GM23338 (cell line): ENCODE data around the gene GGN.

ENCODE experiments used
- CREB1 ChIP-seq: fragments of 250-450 bp; sonication (Bioruptor Pico); IDR thresholded peaks from 2 replicates; pipeline ENCODE4 v1.5.0; 2020; ENCODE audit warnings: low read depth, mild to moderate bottlenecking, moderate library complexity
- CTCF ChIP-seq, 2 experiments: fragments of 200-600 bp in 1 of 2; sonication (generic) in 1 of 2; conservative IDR thresholded peaks; 2 replicates each; pipeline versions ENCODE4 v1.5.1 to v1.6.1; 2016 to 2017; ENCODE audit warnings: antibody characterized with exemption in 2 of 2, low read depth in 2 of 2, mild to moderate bottlenecking in 2 of 2, moderate library complexity in 1 of 2
- ETS1 ChIP-seq: IDR thresholded peaks from 2 replicates; pipeline ENCODE4 v1.6.1; 2016; ENCODE audit warnings: antibody characterized with exemption
- EZH2 ChIP-seq: fragments of 200-600 bp; sonication (generic); IDR thresholded peaks from one replicate; pipeline ENCODE4 v1.8.0; 2017; ENCODE audit warnings: antibody characterized with exemption, mild to moderate bottlenecking, low read depth; ENCODE audit not compliant: unreplicated experiment
- EZH2phosphoT487 ChIP-seq: fragments of 200-600 bp; sonication (generic); IDR thresholded peaks from one replicate; pipeline ENCODE4 v1.8.1; 2018; ENCODE audit warnings: antibody characterized with exemption; ENCODE audit not compliant: unreplicated experiment
- JUNB ChIP-seq: IDR thresholded peaks from one replicate; pipeline ENCODE4 v1.6.1; 2016; ENCODE audit warnings: antibody characterized with exemption; ENCODE audit not compliant: unreplicated experiment
- POLR2AphosphoS5 ChIP-seq: IDR thresholded peaks from 2 replicates; pipeline ENCODE4 v1.6.1; 2016; ENCODE audit warnings: antibody characterized with exemption, low read depth
- REST ChIP-seq: IDR thresholded peaks from one replicate; pipeline ENCODE4 v1.6.1; 2018; ENCODE audit warnings: antibody characterized with exemption; ENCODE audit not compliant: unreplicated experiment
- ZNF114 ChIP-seq: fragments of 250-450 bp; sonication (Bioruptor Pico); IDR thresholded peaks from 2 replicates; pipeline ENCODE4 v1.5.0; 2020; ENCODE audit warnings: mild to moderate bottlenecking, moderate library complexity
- TF ChIP-seq, protein P1 (sequence below): fragments of 250-450 bp; sonication (Bioruptor Pico); IDR thresholded peaks from 2 replicates; pipeline ENCODE4 v1.5.0; 2020; ENCODE audit warnings: mild to moderate bottlenecking, moderate library complexity

GRCh38 chr19:38337360-38337653 lies 50.5 kb downstream of the GGN start:
- TF ChIP-seq EZH2 (no peak), REST (no peak), POLR2AphosphoS5 (no peak), CTCF (conservative IDR thresholded peaks at IDR 0.05; ENCODE audit: low read depth in 2 of 2) (no peak), CREB1 (CRISPR knock-in tag) (no peak), ZNF114 (no peak), ETS1 (no peak), JUNB (no peak), EZH2phosphoT487 (no peak)
- TF ChIP-seq, protein P1, sequence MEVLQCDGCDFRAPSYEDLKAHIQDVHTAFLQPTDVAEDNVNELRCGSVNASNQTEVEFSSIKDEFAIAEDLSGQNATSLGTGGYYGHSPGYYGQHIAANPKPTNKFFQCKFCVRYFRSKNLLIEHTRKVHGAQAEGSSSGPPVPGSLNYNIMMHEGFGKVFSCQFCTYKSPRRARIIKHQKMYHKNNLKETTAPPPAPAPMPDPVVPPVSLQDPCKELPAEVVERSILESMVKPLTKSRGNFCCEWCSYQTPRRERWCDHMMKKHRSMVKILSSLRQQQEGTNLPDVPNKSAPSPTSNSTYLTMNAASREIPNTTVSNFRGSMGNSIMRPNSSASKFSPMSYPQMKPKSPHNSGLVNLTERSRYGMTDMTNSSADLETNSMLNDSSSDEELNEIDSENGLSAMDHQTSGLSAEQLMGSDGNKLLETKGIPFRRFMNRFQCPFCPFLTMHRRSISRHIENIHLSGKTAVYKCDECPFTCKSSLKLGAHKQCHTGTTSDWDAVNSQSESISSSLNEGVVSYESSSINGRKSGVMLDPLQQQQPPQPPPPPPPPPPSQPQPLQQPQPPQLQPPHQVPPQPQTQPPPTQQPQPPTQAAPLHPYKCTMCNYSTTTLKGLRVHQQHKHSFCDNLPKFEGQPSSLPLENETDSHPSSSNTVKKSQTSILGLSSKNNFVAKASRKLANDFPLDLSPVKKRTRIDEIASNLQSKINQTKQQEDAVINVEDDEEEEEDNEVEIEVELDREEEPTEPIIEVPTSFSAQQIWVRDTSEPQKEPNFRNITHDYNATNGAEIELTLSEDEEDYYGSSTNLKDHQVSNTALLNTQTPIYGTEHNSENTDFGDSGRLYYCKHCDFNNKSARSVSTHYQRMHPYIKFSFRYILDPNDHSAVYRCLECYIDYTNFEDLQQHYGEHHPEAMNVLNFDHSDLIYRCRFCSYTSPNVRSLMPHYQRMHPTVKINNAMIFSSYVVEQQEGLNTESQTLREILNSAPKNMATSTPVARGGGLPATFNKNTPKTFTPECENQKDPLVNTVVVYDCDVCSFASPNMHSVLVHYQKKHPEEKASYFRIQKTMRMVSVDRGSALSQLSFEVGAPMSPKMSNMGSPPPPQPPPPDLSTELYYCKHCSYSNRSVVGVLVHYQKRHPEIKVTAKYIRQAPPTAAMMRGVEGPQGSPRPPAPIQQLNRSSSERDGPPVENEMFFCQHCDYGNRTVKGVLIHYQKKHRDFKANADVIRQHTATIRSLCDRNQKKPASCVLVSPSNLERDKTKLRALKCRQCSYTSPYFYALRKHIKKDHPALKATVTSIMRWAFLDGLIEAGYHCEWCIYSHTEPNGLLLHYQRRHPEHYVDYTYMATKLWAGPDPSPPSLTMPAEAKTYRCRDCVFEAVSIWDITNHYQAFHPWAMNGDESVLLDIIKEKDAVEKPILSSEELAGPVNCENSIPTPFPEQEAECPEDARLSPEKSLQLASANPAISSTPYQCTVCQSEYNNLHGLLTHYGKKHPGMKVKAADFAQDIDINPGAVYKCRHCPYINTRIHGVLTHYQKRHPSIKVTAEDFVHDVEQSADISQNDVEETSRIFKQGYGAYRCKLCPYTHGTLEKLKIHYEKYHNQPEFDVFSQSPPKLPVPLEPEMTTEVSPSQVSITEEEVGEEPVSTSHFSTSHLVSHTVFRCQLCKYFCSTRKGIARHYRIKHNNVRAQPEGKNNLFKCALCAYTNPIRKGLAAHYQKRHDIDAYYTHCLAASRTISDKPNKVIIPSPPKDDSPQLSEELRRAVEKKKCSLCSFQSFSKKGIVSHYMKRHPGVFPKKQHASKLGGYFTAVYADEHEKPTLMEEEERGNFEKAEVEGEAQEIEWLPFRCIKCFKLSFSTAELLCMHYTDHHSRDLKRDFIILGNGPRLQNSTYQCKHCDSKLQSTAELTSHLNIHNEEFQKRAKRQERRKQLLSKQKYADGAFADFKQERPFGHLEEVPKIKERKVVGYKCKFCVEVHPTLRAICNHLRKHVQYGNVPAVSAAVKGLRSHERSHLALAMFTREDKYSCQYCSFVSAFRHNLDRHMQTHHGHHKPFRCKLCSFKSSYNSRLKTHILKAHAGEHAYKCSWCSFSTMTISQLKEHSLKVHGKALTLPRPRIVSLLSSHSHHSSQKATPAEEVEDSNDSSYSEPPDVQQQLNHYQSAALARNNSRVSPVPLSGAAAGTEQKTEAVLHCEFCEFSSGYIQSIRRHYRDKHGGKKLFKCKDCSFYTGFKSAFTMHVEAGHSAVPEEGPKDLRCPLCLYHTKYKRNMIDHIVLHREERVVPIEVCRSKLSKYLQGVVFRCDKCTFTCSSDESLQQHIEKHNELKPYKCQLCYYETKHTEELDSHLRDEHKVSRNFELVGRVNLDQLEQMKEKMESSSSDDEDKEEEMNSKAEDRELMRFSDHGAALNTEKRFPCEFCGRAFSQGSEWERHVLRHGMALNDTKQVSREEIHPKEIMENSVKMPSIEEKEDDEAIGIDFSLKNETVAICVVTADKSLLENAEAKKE (CRISPR knock-in tag), result no peak
